Upper lobe of right lung (tissue), 1 donor: ENCODE data around the gene KLHL2. TPM values are rescaled to one million over a fixed set of nuclear protein-coding genes. Genes with fewer than 3 reads are reported as not detected.
"Not testable (repeated sequence)": the region's sequence is repeated elsewhere in the genome, so short reads cannot be mapped to it uniquely, and the experiment has no call there.

ENCODE experiments used
- ATAC-seq: fragments of 200-7000 bp; cut with Tn5 transposase; one replicate; pipeline ENCODE4 v1.9.1; 2020; ENCODE audit warnings: mild to moderate bottlenecking, moderate library complexity
- DNase-seq: peaks from one replicate; pipeline ENCODE4 v3.0.0-alpha.2; 2020
- H3K27ac ChIP-seq: fragments of 200-600 bp; one replicate; pipeline ENCODE4 v1.8.0; 2022
- H3K27me3 ChIP-seq: fragments of 200-600 bp; one replicate; pipeline ENCODE4 v1.8.0; 2022; ENCODE audit warnings: mild to moderate bottlenecking
- H3K36me3 ChIP-seq: fragments of 200-600 bp; one replicate; pipeline ENCODE4 v1.8.0; 2022
- H3K4me1 ChIP-seq: fragments of 200-600 bp; one replicate; pipeline ENCODE4 v1.8.0; 2022
- H3K4me3 ChIP-seq: fragments of 200-600 bp; one replicate; pipeline ENCODE4 v1.8.0; 2022; ENCODE audit warnings: mild to moderate bottlenecking
- H3K9me3 ChIP-seq: fragments of 200-600 bp; one replicate; pipeline ENCODE4 v1.8.0; 2022
- CTCF ChIP-seq: fragments of 200-600 bp; IDR thresholded peaks from one replicate; pipeline ENCODE4 v1.8.0; 2022; ENCODE audit warnings: antibody characterized with exemption
- intact Hi-C: fragments of 100-400 bp; cut with DNase I; formaldehyde crosslinking; loops from one replicate; pipeline ENCODE4 v1.11.0; 2022
- total RNA-seq: library from RNA; stranded (reverse); fragmentation: NEBNext Ultra II Directional; extraction: Animal tissue kit (Norgen Biotek cat#: 25700); gene quantifications from one replicate; pipeline ENCODE4 v1.2.1, GENCODE V29; 2021
- donor health status: DM: no; HTN: yes; CAD: no; lungs with severe emphysema.

Gene KLHL2
- total RNA-seq, 1 donor from 2014 or later, result 44.3 TPM

- H3K36me3 ChIP-seq, result no peaks in the 10 kb centered on the region
- intact Hi-C loops, result no loop called here
- peaks cover 10% of the 10 kb centered on the region for H3K4me1 ChIP-seq
- no peak for DNase-seq
- H3K4me3 ChIP-seq, result no peak overlapping the region
- no peak overlapping the region for H3K27ac ChIP-seq
- no peaks in the 10 kb centered on the region for H3K27me3 ChIP-seq
- no peak for TF ChIP-seq CTCF
- ATAC-seq, result peak; percentile 80
- no peaks in the 10 kb centered on the region for H3K9me3 ChIP-seq
Observed at GRCh38 chr4:165248102-165248501, 40.7 kb downstream of the KLHL2 start.

GRCh38 chr4:165248904-165249303, 41.5 kb downstream of the KLHL2 start:
- H3K36me3 ChIP-seq, intact Hi-C loops, H3K27ac ChIP-seq, DNase-seq, H3K9me3 ChIP-seq, H3K4me3 ChIP-seq, H3K27me3 ChIP-seq: not testable (repeated sequence)
- peak; percentile 46 for ATAC-seq
- H3K4me1 ChIP-seq, result peaks cover 10% of the 10 kb centered on the region

- H3K9me3 ChIP-seq, ATAC-seq, H3K27me3 ChIP-seq, DNase-seq, H3K36me3 ChIP-seq, intact Hi-C loops, H3K4me3 ChIP-seq: not testable (repeated sequence)
- Histone ChIP-seq H3K4me1 (peaks cover 24% of the 10 kb centered on the region), H3K27ac (peak overlapping the region; percentile 36)
Observed at GRCh38 chr4:165254771-165255170, 47.4 kb downstream of the KLHL2 start.

- H3K36me3 ChIP-seq, H3K9me3 ChIP-seq, H3K4me3 ChIP-seq, intact Hi-C loops, H3K27me3 ChIP-seq: not testable (repeated sequence)
- DNase-seq (peak; percentile 66), ATAC-seq (peak; percentile 91)
- Histone ChIP-seq H3K4me1 (peaks cover 24% of the 10 kb centered on the region), H3K27ac (peak overlapping the region; percentile 80)
Observed at GRCh38 chr4:165255439-165255838, 48.1 kb downstream of the KLHL2 start.

- DNase-seq, H3K9me3 ChIP-seq, H3K36me3 ChIP-seq, H3K27me3 ChIP-seq, intact Hi-C loops, H3K4me3 ChIP-seq: not testable (repeated sequence)
- peak; percentile 87 for ATAC-seq
- H3K4me1 ChIP-seq, result peaks cover 24% of the 10 kb centered on the region
- peak overlapping the region; percentile 80 for H3K27ac ChIP-seq
Observed at GRCh38 chr4:165256074-165256659, 48.8 kb downstream of the KLHL2 start.

- DNase-seq, H3K9me3 ChIP-seq, intact Hi-C loops, H3K27ac ChIP-seq, ATAC-seq, H3K36me3 ChIP-seq, H3K27me3 ChIP-seq, H3K4me3 ChIP-seq: not testable (repeated sequence)
- H3K4me1 ChIP-seq, result peaks cover 21% of the 10 kb centered on the region
Observed at GRCh38 chr4:165259776-165260175, 52.4 kb downstream of the KLHL2 start.

- H3K4me1 ChIP-seq, ATAC-seq, H3K27me3 ChIP-seq, H3K4me3 ChIP-seq, intact Hi-C loops, H3K36me3 ChIP-seq, H3K27ac ChIP-seq, H3K9me3 ChIP-seq, DNase-seq: not testable (repeated sequence)
Observed at GRCh38 chr4:165262306-165262705, 54.9 kb downstream of the KLHL2 start.

GRCh38 chr4:165263466-165263865, 56.1 kb downstream of the KLHL2 start:
- H3K4me3 ChIP-seq, H3K27ac ChIP-seq, DNase-seq, intact Hi-C loops, H3K4me1 ChIP-seq, ATAC-seq, H3K36me3 ChIP-seq, H3K27me3 ChIP-seq, H3K9me3 ChIP-seq: not testable (repeated sequence)

GRCh38 chr4:165269931-165270330, 62.6 kb downstream of the KLHL2 start:
- H3K36me3 ChIP-seq, H3K4me1 ChIP-seq, H3K27me3 ChIP-seq, H3K4me3 ChIP-seq, ATAC-seq, H3K9me3 ChIP-seq, intact Hi-C loops, DNase-seq, H3K27ac ChIP-seq: not testable (repeated sequence)

- not testable (repeated sequence) for DNase-seq
Observed at GRCh38 chr4:165273443-165273842, 66.1 kb downstream of the KLHL2 start.

GRCh38 chr4:165275357-165275756, 68.0 kb downstream of the KLHL2 start:
- intact Hi-C loops, H3K4me1 ChIP-seq, H3K27me3 ChIP-seq, H3K27ac ChIP-seq, H3K4me3 ChIP-seq, DNase-seq, H3K36me3 ChIP-seq, ATAC-seq, H3K9me3 ChIP-seq: not testable (repeated sequence)

More at GRCh38 chr4:165273443-165273842, 66.1 kb downstream of the KLHL2 start:
- H3K9me3 ChIP-seq, H3K36me3 ChIP-seq, H3K4me1 ChIP-seq, intact Hi-C loops, ATAC-seq, H3K4me3 ChIP-seq, H3K27ac ChIP-seq, H3K27me3 ChIP-seq: not testable (repeated sequence)

GRCh38 chr4:165279531-165279930, 72.2 kb downstream of the KLHL2 start:
- H3K27ac ChIP-seq, H3K9me3 ChIP-seq, H3K36me3 ChIP-seq, intact Hi-C loops, DNase-seq, H3K4me3 ChIP-seq, H3K4me1 ChIP-seq, H3K27me3 ChIP-seq, ATAC-seq: not testable (repeated sequence)

- intact Hi-C loops, H3K27ac ChIP-seq, H3K9me3 ChIP-seq, H3K36me3 ChIP-seq, DNase-seq, H3K4me1 ChIP-seq, H3K27me3 ChIP-seq, ATAC-seq, H3K4me3 ChIP-seq: not testable (repeated sequence)
Observed at GRCh38 chr4:165284697-165285096, 77.3 kb downstream of the KLHL2 start.
